Limb (tissue), 2 donors: Measurements from ENCODE around the gene OPA1.

Experiments used
- DNase-seq, 2 donors: peaks; one replicate each; pipeline ENCODE4 v3.0.0-alpha.2; 2016; ENCODE audit errors: extremely low spot score in 2 of 2

The OPA1 gene

GRCh38 chr3:193592841-193593667 lies at the start of gene OPA1:
Gene OPA1 (plus strand): TSS chr3:193593208. CDS start chr3:193593378, 170 bp downstream.
- peak; percentile 97 to 99 for DNase-seq

GRCh38 chr3:193544289-193544688 lies 48.7 kb upstream of the OPA1 start:
- DNase-seq: no peak

GRCh38 chr3:193545304-193545703 lies 47.7 kb upstream of the OPA1 start:
- no peak for DNase-seq

GRCh38 chr3:193546129-193546528 lies 46.9 kb upstream of the OPA1 start:
- no peak for DNase-seq

DNA sequence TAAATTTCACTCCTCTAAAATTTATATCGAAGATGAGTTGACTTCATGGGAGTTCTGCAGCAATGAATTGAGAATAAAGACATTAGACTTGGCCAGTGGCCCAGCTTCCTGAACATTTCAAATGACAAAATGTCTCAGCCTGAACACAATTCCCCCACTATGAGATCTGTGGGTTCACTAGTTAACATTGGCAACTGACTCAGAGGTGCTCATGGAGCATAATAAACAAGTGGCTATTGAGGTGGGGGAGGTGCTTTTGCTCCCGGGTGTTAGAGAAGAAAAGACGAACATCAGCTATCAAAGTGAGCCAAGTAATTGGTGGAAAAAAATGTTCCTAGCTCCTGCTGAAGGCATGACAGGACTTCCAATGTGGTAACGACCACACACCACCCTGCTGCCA lies 44.6 kb upstream of the OPA1 start:
- no peak for DNase-seq

- DNase-seq: no peak
These were observed 40.1 kb upstream of the OPA1 start for GRCh38 chr3:193552923-193553322.

DNA sequence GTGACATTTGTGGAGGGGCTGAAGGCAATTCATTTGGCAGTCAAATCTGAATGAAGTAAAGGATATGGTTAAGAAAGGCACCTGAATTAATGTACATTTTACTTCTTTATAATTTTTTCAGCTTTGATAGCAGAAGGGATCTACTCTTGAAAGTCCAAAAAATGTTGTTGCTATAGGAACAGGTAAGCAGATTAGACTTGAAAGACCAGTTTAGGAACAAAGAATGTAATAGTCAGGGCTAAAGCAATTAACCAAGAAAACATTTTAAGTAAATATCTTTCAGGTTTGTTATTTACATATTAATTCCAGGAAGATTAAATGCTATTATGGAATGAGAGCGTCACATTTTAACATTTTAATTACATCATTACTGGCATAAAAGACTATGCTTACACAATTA lies 39.4 kb upstream of the OPA1 start:
- DNase-seq: no peak

DNA sequence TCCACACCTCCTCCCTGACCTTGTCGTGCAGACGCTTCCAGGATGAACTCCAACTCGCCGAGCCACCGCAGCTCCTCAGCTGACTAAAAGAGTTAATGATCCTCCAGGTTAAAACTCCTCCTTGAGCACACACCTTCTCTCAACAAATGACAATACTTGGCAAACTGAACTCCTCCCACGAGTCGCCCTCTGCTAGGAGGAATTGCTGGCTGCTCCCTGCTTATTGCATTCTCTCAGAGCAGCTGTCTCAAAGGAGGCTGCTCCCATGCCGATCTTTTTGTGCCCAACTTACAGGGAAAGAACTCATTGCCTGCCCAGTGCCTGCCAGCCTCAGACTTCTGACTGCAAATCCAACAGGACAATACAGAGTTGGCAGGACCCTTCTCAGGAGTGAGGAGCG lies 38.2 kb upstream of the OPA1 start, which contains the start of gene ATP13A4:
Gene ATP13A4, minus strand, starts transcription at position 85 of the 400 bp plus-strand sequence. CDS start 96 bp downstream, outside the sequence.
- no peak for DNase-seq

- DNase-seq: no peak
These were observed 36.2 kb upstream of the OPA1 start for GRCh38 chr3:193556841-193557240.

- no peak for DNase-seq
These were observed 33.9 kb upstream of the OPA1 start for GRCh38 chr3:193559100-193559499.

DNA sequence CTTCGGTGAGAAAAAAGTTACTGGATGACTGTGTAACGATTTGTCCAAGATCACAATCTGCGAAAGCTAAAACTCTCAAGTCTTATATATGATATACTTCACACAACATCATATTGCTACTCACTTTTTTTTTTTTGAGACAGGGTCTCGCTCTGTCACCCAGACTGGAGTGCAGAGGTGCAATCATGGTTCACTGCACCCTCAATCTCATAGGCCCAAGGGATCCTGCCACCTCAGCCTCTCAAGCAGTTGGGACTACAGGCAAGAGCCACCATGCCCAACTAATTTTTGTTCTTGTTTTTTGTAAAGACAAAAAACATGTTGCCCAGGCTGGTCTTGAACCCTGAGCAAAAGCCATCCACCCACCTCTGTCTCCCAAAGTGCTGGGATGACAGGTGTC lies 32.9 kb upstream of the OPA1 start:
- DNase-seq: no peak

GRCh38 chr3:193560870-193561269 lies 32.1 kb upstream of the OPA1 start:
- no peak for DNase-seq

DNA sequence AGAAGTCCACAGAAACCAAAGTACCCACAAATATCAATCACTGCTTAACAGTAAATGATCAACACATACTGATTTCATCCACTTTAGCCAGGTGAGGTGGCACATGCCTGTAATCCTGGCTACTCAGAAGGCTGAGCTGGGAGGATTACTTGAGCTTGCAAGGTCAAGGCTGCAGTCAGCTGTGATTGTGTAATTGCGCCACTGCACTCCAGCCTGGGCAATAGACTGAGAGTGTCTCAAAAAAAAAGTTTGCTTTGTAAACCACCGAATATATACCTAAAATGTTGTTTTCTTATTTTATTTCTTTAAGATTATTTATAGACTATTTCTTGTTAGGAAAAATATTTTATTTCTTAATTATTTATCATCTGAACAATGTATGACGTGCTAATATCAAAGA lies 29.6 kb upstream of the OPA1 start:
- DNase-seq: no peak

GRCh38 chr3:193564012-193564411 lies 29.0 kb upstream of the OPA1 start:
- no peak for DNase-seq

GRCh38 chr3:193569119-193569518 lies 23.9 kb upstream of the OPA1 start:
- no peak for DNase-seq

DNA sequence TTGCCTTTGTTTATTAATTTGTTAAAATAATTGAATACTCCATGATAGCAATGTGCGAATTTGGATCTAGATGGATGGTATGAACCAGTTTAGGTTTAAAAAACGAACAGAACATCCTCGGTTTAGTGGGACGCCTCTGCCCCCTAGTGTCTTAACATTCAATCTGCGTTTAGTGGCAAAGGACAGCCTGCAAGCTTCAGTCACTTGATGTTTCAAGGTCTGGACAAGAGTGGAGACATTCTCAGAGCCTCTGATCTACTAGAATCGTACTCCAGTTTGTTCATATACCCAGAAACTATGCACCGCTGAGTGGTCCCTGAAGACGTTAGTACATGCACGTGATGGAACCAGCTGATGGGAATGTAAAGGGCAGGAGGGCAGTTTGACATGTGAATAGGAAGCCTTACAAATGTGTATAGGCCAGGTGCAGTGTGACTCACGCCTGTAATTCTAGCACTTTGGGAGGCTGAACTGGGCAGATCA lies 20.5 kb upstream of the OPA1 start:
- DNase-seq: peak; percentile 79

- no peak for DNase-seq
These were observed 19.4 kb upstream of the OPA1 start for GRCh38 chr3:193573403-193574191.

GRCh38 chr3:193574488-193575070 lies 18.4 kb upstream of the OPA1 start:
- DNase-seq: no peak

- DNase-seq: no peak
These were observed 7.5 kb upstream of the OPA1 start for GRCh38 chr3:193585530-193585929.

DNA sequence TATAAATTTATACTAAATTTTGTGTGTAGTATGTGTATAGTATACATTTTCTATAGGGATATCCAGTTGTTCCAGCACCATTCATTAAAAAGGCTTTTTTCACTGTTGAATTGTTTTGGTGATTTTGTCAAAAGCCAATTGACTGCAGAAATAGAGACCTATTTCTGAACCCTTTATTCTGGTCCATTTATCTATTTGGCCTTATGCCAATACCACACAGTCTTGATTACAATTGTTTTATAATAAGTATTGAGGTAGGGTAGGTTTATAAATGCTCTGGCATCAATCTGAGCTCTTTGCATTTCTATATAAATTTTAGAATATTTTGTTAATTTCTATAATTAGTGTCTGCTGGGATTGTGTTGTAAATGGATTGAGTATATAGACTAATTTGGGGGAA lies 6.5 kb upstream of the OPA1 start:
- DNase-seq: no peak

GRCh38 chr3:193589129-193589528 lies 3.9 kb upstream of the OPA1 start:
- DNase-seq: no peak

DNA sequence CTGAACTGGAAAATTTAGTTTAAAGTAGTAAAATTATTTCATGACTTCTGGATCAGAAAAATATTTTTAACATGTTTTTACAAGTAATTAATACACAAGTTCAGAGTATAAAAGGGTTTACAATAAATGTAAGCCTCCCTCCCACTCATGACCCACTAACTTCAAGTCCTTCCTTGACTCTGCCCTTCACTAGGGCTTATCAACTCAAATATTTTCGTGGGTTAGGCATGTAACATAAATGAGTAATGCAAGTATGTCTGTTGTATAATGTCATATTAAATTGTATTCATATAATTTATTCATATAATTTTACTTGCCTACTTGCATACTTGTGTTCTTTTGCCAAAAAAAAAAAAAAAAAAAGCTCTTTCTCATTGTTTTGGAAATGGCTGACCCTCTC lies 3.4 kb upstream of the OPA1 start:
- no peak for DNase-seq
